Suprapubic skin (tissue), 3 donors: ENCODE measurements around the gene GLIS2.

Source experiments
- POLR2A ChIP-seq, 2 donors: fragments of 450-650 bp; IDR thresholded peaks; one replicate each; pipeline ENCODE4 v1.6.1; 2017; ENCODE audit warnings: antibody characterized with exemption in 2 of 2, mild to moderate bottlenecking in 2 of 2, moderate library complexity in 2 of 2
- TF ChIP-seq, protein P1 (sequence below), 2 donors: fragments of 200-600 bp in 1 of 2; fragments of 450-650 bp in 1 of 2; sonication (generic) in 1 of 2; IDR thresholded peaks; one replicate each; pipeline ENCODE4 v1.5.1; 2016 to 2019; ENCODE audit warnings: antibody characterized with exemption in 2 of 2, mild to moderate bottlenecking in 1 of 2, moderate library complexity in 1 of 2

DNA sequence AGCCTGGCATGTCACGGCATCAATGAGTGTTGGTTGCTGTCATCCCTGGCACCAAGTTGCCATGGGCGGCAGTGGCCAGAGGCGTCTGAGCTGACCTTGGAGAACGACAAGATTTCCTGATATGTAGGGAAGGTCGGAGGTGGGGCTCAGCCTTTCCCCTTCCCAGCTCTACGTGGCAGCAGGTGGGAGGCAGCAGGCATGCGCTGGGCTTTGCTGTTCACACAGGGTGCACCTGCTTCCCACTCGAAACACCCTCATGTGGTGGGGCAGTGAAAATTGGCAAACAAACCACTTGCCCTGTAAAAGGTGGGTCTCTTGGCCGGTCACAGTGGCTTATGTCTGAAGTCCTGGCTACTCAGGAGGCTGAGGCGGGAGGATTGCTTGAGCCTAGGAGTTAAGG, 30.7 kb upstream of the GLIS2 start:
- TF ChIP-seq, protein P1, sequence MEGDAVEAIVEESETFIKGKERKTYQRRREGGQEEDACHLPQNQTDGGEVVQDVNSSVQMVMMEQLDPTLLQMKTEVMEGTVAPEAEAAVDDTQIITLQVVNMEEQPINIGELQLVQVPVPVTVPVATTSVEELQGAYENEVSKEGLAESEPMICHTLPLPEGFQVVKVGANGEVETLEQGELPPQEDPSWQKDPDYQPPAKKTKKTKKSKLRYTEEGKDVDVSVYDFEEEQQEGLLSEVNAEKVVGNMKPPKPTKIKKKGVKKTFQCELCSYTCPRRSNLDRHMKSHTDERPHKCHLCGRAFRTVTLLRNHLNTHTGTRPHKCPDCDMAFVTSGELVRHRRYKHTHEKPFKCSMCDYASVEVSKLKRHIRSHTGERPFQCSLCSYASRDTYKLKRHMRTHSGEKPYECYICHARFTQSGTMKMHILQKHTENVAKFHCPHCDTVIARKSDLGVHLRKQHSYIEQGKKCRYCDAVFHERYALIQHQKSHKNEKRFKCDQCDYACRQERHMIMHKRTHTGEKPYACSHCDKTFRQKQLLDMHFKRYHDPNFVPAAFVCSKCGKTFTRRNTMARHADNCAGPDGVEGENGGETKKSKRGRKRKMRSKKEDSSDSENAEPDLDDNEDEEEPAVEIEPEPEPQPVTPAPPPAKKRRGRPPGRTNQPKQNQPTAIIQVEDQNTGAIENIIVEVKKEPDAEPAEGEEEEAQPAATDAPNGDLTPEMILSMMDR (IDR thresholded peaks at IDR 0.05) = no peak
- TF ChIP-seq POLR2A (IDR thresholded peaks at IDR 0.05) = no peak
